Mucosa of descending colon (tissue), 3 donors: ENCODE results near the gene CCR6. TPM values are rescaled to one million over a fixed set of nuclear protein-coding genes. Genes with fewer than 3 reads are reported as not detected.

Experiments used
- ATAC-seq: fragments of 200-7000 bp; cut with Tn5 transposase; one replicate; pipeline ENCODE4 v1.9.1; 2020; ENCODE audit warnings: mild to moderate bottlenecking, moderate library complexity
- DNase-seq, 3 donors: peaks; one replicate each; pipeline ENCODE4 v3.0.0-alpha.2; 2020
- H3K36me3 ChIP-seq: fragments of 200-600 bp; one replicate; pipeline ENCODE4 v1.8.0; 2021; ENCODE audit warnings: low read depth, mild to moderate bottlenecking
- H3K4me1 ChIP-seq: fragments of 200-600 bp; one replicate; pipeline ENCODE4 v1.8.0; 2021; ENCODE audit warnings: low read depth, mild to moderate bottlenecking
- H3K4me3 ChIP-seq: fragments of 200-600 bp; one replicate; pipeline ENCODE4 v1.8.0; 2021; ENCODE audit warnings: mild to moderate bottlenecking
- H3K9me3 ChIP-seq: fragments of 200-600 bp; one replicate; pipeline ENCODE4 v1.8.0; 2021; ENCODE audit warnings: mild to moderate bottlenecking
- intact Hi-C, 2 donors: fragments of 100-400 bp; cut with DNase I in 1 of 2; cut with micrococcal nuclease in 1 of 2; formaldehyde crosslinking; loops; one replicate each; pipeline versions ENCODE4 v1.11.0 to v1.11.1; 2022; cut with DNase I, micrococcal nuclease
- total RNA-seq, 3 donors: library from RNA; stranded (reverse); fragmentation: NEBNext Ultra II Directional in 2 of 3; extraction: Animal tissue kit (Norgen Biotek cat#: 25700) in 2 of 3; gene quantifications; one replicate each; pipeline versions ENCODE4 v1.2.1 to v1.2.4, GENCODE V29; 2021 to 2023
- TF ChIP-seq, protein P1 (sequence below): fragments of 200-600 bp; IDR thresholded peaks from one replicate; pipeline ENCODE4 v1.8.0; 2022; ENCODE audit warnings: antibody characterized with exemption, mild to moderate bottlenecking
- donor health status: DM: no; HTN: no; CAD: no; lungs with moderate emphysema.
- donor health status: DM: no; HTN: no; CAD: no.
- donor health status: DM: no; HTN: yes; CAD: no.

The CCR6 gene
- total RNA-seq, 3 donors from 2014 or later: 0.17 to 0.43 TPM; not detected in 1

DNA sequence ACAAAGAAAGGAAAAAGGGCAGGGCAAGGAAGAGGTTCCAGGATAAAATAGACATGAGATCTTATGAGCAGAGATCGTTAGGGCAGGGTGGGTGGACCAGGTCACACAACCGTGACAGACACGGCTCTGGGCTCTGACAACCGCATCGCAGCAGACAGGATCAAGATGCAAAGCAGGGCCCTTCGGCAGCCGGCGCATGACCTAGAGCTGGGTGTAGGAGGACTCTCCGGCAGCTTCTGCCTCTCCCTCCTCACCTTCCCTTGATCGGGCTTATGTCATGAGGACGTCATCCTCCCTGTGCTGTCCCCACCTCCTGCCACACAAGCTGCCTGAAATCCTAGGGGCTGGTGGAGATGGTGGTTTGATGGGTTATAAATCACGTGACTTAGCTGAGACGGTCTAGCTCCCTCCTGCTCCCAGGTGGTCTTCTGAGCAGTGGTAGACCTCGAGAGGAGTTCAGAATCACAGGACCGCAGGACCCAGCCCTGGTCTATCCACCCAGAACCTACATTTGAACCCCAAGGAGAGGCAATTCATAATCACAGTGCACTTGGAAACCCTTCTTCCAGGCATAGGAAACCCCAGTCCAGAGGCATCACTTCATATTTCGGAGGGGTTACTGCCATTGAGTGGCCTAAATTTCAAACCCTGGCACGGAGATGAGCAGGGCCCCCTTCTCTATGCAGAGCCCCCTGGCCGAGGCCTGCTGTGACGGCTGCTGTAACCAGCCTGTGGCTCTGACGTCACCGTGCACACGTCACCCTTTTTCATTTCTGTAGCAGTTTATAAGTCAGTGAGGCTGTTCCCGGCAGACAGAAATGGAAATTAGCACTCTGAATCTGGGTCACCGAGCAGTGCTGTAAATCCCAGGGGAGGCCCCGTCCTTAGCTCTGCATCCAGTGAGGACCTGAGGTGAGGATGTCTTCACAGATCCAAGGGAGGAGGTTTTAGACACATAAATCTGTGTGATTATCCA is 8.7 kb upstream of the CCR6 start:
- peak in 2 of 3 donors; percentile 36 to 88 for DNase-seq
- ATAC-seq: peak; percentile 70
- intact Hi-C loops: no loop called here
- TF ChIP-seq, protein P1, sequence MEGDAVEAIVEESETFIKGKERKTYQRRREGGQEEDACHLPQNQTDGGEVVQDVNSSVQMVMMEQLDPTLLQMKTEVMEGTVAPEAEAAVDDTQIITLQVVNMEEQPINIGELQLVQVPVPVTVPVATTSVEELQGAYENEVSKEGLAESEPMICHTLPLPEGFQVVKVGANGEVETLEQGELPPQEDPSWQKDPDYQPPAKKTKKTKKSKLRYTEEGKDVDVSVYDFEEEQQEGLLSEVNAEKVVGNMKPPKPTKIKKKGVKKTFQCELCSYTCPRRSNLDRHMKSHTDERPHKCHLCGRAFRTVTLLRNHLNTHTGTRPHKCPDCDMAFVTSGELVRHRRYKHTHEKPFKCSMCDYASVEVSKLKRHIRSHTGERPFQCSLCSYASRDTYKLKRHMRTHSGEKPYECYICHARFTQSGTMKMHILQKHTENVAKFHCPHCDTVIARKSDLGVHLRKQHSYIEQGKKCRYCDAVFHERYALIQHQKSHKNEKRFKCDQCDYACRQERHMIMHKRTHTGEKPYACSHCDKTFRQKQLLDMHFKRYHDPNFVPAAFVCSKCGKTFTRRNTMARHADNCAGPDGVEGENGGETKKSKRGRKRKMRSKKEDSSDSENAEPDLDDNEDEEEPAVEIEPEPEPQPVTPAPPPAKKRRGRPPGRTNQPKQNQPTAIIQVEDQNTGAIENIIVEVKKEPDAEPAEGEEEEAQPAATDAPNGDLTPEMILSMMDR: no peak
- Histone ChIP-seq H3K4me1 (no peaks in the 10 kb centered on the region), H3K4me3 (no peak overlapping the region), H3K36me3 (no peaks in the 10 kb centered on the region), H3K9me3 (no peaks in the 10 kb centered on the region)

DNA sequence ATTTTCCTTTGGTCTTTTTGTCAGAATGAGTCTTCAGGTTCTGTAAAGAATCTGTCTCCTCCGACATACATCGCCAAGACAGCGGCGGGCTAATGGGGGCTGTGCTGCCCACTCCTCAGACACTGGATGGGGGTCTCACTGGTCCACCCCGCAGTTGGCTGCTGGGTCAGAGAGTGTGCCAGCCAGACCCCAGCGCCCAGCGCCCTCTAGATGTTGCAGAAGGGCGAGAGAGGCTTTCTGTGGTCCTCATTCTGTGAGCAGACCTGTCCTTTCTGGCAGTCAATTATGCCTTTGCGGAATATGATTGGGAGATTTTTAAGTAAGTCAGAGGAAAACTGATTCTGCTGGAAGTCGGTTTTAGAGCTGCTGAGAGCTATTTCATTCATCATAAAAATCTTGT is 7.8 kb upstream of the CCR6 start:
- no peak for ATAC-seq
- TF ChIP-seq, protein P1: no peak

DNA sequence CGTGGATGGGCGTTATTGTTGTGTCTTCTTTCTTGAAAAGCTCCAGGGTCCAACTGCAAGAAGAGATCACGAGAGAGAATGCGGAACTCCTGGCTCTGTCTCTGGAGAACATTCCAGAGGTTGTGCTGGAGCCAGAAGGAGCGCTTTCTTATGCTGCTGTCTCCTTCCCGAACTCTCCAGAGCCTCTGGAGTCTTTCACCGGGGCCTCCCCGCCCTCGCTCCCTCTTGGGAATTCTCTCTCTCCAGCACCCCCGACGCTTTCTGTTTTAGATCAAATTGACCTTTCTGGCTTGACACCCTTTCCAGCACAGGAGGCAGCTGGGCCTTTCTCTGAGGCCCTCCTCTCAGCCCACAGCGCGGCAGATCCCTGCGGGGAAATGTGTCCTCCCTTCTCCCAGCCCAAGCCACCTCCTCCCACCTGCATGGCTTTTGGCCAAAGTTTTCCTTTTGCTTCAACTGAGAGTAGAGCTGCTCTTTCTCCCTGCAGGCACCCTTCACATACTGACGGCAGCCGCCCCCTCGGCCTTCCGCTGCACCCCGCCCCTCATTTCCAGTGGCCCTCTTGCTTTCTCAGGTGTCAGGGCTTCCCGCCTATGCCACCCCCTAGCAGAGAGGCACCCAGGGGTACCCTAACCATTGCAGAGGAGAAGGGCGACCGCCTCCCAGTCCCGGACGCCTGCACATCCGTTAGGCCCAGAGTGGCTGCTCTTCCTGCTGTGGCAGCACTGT is 6.6 kb upstream of the CCR6 start:
- TF ChIP-seq, protein P1: no peak
- intact Hi-C loops: no loop called here
- Histone ChIP-seq H3K4me3 (no peak overlapping the region), H3K4me1 (no peaks in the 10 kb centered on the region), H3K9me3 (no peaks in the 10 kb centered on the region), H3K36me3 (no peaks in the 10 kb centered on the region)
- DNase-seq (no peak), ATAC-seq (peak; percentile 6)

More for the DNA sequence above, 7.8 kb upstream of the CCR6 start:
- no peaks in the 10 kb centered on the region for H3K36me3 ChIP-seq
- no peaks in the 10 kb centered on the region for H3K9me3 ChIP-seq
- H3K4me3 ChIP-seq: no peak overlapping the region
- intact Hi-C loops: no loop called here
- H3K4me1 ChIP-seq: no peaks in the 10 kb centered on the region
- DNase-seq: no peak

DNA sequence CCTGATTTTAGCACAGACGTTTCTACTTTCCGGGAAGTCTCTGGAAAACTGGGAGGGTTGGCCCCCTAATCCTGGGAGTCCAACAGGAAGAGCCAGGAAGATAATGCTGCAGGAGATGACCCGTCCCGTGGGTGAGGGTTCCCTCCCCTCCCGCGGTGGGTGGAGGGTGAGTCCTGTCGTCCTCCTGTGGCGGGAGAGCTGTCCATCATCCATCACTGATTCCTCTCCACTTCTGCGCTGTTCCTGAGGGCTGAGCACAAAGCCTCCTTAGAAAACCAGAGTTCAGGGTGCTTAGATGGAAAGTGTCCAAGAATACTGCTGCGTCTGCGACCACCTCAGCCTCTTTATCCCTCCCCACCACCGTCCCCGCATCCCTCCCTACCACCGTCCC is 6.1 kb upstream of the CCR6 start:
- Histone ChIP-seq H3K36me3 (no peaks in the 10 kb centered on the region), H3K9me3 (no peaks in the 10 kb centered on the region), H3K4me3 (no peak overlapping the region), H3K4me1 (no peaks in the 10 kb centered on the region)
- TF ChIP-seq, protein P1: no peak
- intact Hi-C loops: no loop called here
- no peak for DNase-seq
- ATAC-seq: no peak

DNA sequence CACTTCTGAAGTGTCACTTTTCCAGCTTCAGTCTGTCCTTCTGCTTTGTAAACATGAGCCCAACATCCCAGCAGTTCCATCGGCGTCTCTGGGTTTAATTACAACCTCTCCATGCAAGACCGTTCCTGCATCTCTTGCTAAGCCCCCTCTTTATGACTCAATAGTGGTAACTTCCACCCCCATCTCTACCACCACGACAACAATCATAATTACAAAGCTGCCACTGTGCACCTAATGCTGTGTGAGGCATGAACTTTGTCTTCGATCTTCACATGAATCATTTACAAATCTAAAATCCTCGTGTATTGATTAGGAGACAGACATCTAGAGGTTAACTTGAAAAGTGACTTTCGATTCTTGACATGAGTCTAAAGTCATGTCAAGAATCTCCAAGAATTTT is 4.9 kb upstream of the CCR6 start:
- intact Hi-C loops: no loop called here
- H3K36me3 ChIP-seq: no peaks in the 10 kb centered on the region
- no peak overlapping the region for H3K4me3 ChIP-seq
- H3K9me3 ChIP-seq: no peaks in the 10 kb centered on the region
- peaks cover 6% of the 10 kb centered on the region for H3K4me1 ChIP-seq
- TF ChIP-seq, protein P1: no peak
- DNase-seq (no peak), ATAC-seq (no peak)
